Measurements from ENCODE around the gene DESI2. TPM values are rescaled to one million over a fixed set of nuclear protein-coding genes. Genes with fewer than 3 reads are reported as not detected.

Gene DESI2
- total RNA-seq, 1 donor from 2014 or later = 49.2 TPM

GRCh38 chr1:244651956-244652622 lies 837 bp upstream of the DESI2 start:
- Histone ChIP-seq H3K36me3 (ENCODE audit: insufficient read depth, low read length) (peaks cover 2% of the 10 kb centered on the region), H3K4me3 (ENCODE audit: insufficient read depth, low read depth, low read length) (peak overlapping the region; percentile 73), H3K9ac (ENCODE audit: low read length) (peak overlapping the region; percentile 79), H3K4me1 (ENCODE audit: insufficient read depth, low read length) (peaks cover 14% of the 10 kb centered on the region), H3K9me3 (ENCODE audit: insufficient read depth, low read depth, low read length) (no peaks in the 10 kb centered on the region), H3K27ac (ENCODE audit: low read depth, low read length) (peak overlapping the region; percentile 54), H3K27me3 (ENCODE audit: insufficient read depth, low read length) (no peaks in the 10 kb centered on the region), H4K20me1 (ENCODE audit: insufficient read depth, low read length) (peaks cover 33% of the 10 kb centered on the region), H3K79me2 (ENCODE audit: insufficient read depth, low read length) (peaks cover 41% of the 10 kb centered on the region), H2AFZ (ENCODE audit: low read depth, low read length) (peak overlapping the region; percentile 98), H3K4me2 (ENCODE audit: low read length) (peak overlapping the region; percentile 99)
- H3K27me3 Mint-ChIP-seq (ENCODE audit: low read depth, unreplicated experiment) = no peaks in the 10 kb centered on the region
- H3K36me3 Mint-ChIP-seq (ENCODE audit: low read depth, unreplicated experiment) = peaks cover under 1% of the 10 kb centered on the region
- FAIRE-seq (no peak), DNase-seq (ENCODE audit: low read depth) (peak; percentile 30)
- H3K27ac Mint-ChIP-seq (ENCODE audit: unreplicated experiment) = peak overlapping the region; percentile 12
- no peak for TF ChIP-seq CTCF (IDR thresholded peaks at IDR 0.05; ENCODE audit: insufficient read depth, low read depth, low read length)
- TF ChIP-seq EZH2 (IDR thresholded peaks at IDR 0.05; ENCODE audit: insufficient read depth, low read length) = no peak
- H3K9me3 Mint-ChIP-seq (ENCODE audit: unreplicated experiment) = no peaks in the 10 kb centered on the region
- peaks cover 5% of the 10 kb centered on the region for H3K4me1 Mint-ChIP-seq (ENCODE audit: low read depth, unreplicated experiment)
- peak overlapping the region; percentile 82 for H3K4me3 Mint-ChIP-seq (ENCODE audit: unreplicated experiment)

GRCh38 chr1:244653439-244654107 lies 647 bp downstream of the DESI2 start:
- peaks cover 7% of the 10 kb centered on the region for H3K36me3 ChIP-seq (ENCODE audit: insufficient read depth, low read length)
- H3K4me2 ChIP-seq (ENCODE audit: low read length) = peak overlapping the region; percentile 85
- peaks cover 5% of the 10 kb centered on the region for H3K4me1 Mint-ChIP-seq (ENCODE audit: low read depth, unreplicated experiment)
- H3K9me3 ChIP-seq (ENCODE audit: insufficient read depth, low read depth, low read length) = no peaks in the 10 kb centered on the region
- peaks cover 56% of the 10 kb centered on the region for H3K79me2 ChIP-seq (ENCODE audit: insufficient read depth, low read length)
- H3K4me3 ChIP-seq (ENCODE audit: insufficient read depth, low read depth, low read length) = peak overlapping the region; percentile 82
- H3K9ac ChIP-seq (ENCODE audit: low read length) = peak overlapping the region; percentile 94
- peaks cover 6% of the 10 kb centered on the region for H3K36me3 Mint-ChIP-seq (ENCODE audit: low read depth, unreplicated experiment)
- TF ChIP-seq EZH2 (IDR thresholded peaks at IDR 0.05; ENCODE audit: insufficient read depth, low read length) (no peak), CTCF (IDR thresholded peaks at IDR 0.05; ENCODE audit: insufficient read depth, low read depth, low read length) (no peak)
- peak overlapping the region; percentile 71 for H3K27ac ChIP-seq (ENCODE audit: low read depth, low read length)
- H3K27me3 Mint-ChIP-seq (ENCODE audit: low read depth, unreplicated experiment) = no peaks in the 10 kb centered on the region
- H3K27me3 ChIP-seq (ENCODE audit: insufficient read depth, low read length) = no peaks in the 10 kb centered on the region
- no peak overlapping the region for H3K27ac Mint-ChIP-seq (ENCODE audit: unreplicated experiment)
- H2AFZ ChIP-seq (ENCODE audit: low read depth, low read length) = peak overlapping the region; percentile 46
- no peak overlapping the region for H3K4me3 Mint-ChIP-seq (ENCODE audit: unreplicated experiment)
- H4K20me1 ChIP-seq (ENCODE audit: insufficient read depth, low read length) = peaks cover 48% of the 10 kb centered on the region
- peak; percentile 12 for DNase-seq (ENCODE audit: low read depth)
- peaks cover 14% of the 10 kb centered on the region for H3K4me1 ChIP-seq (ENCODE audit: insufficient read depth, low read length)
- FAIRE-seq = no peak
- H3K9me3 Mint-ChIP-seq (ENCODE audit: unreplicated experiment) = no peaks in the 10 kb centered on the region
